Esophagus muscularis mucosa (tissue), 4 donors: Measurements from ENCODE around the gene MTOR.

ENCODE experiments used
- EP300 ChIP-seq: sonication (generic); formaldehyde crosslinking; IDR thresholded peaks from one replicate; pipeline ENCODE4 v1.6.1; 2017; ENCODE audit warnings: antibody characterized with exemption
- POLR2A ChIP-seq: fragments of 450-650 bp; IDR thresholded peaks from one replicate; pipeline ENCODE4 v1.6.1; 2017; ENCODE audit warnings: antibody characterized with exemption, moderate library complexity, mild to moderate bottlenecking, low read depth
- TF ChIP-seq, protein P1 (sequence below), 3 experiments: fragments of 200-600 bp in 2 of 3; fragments of 450-650 bp in 1 of 3; sonication (generic) in 2 of 3; IDR thresholded peaks; one replicate each; pipeline ENCODE4 v1.5.1; 2017 to 2019; ENCODE audit warnings: antibody characterized with exemption in 3 of 3, mild to moderate bottlenecking in 2 of 3, moderate library complexity in 1 of 3

DNA sequence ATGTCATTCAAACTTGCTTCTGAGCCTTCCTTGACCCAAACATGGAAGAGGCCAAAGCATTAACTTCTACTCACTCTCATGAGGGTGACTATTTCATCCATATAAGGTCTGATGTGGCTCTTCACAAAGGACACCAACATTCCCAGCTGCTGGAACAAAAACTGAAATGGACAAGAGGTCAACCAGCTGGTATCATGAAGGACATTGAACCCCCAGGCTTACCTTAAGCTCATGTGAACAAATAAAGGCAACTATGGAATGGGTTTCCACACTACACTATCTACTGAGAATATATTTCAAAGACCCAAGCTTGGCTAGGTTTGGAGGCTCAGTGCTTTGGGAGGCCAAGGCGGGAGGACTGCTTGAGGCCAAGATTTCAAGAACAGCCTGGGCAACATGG lies 46.3 kb downstream of the MTOR start:
- TF ChIP-seq EP300 (no peak), POLR2A (no peak)
- TF ChIP-seq, protein P1, sequence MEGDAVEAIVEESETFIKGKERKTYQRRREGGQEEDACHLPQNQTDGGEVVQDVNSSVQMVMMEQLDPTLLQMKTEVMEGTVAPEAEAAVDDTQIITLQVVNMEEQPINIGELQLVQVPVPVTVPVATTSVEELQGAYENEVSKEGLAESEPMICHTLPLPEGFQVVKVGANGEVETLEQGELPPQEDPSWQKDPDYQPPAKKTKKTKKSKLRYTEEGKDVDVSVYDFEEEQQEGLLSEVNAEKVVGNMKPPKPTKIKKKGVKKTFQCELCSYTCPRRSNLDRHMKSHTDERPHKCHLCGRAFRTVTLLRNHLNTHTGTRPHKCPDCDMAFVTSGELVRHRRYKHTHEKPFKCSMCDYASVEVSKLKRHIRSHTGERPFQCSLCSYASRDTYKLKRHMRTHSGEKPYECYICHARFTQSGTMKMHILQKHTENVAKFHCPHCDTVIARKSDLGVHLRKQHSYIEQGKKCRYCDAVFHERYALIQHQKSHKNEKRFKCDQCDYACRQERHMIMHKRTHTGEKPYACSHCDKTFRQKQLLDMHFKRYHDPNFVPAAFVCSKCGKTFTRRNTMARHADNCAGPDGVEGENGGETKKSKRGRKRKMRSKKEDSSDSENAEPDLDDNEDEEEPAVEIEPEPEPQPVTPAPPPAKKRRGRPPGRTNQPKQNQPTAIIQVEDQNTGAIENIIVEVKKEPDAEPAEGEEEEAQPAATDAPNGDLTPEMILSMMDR (IDR thresholded peaks at IDR 0.05): no peak
